Lower leg skin (tissue), 3 donors: Measurements from ENCODE around the gene PYHIN1.

Experiments
- POLR2A ChIP-seq, 2 donors: fragments of 450-650 bp; IDR thresholded peaks; one replicate each; pipeline ENCODE4 v1.6.1; 2016 to 2017; ENCODE audit warnings: antibody characterized with exemption in 2 of 2, mild to moderate bottlenecking in 1 of 2, moderate library complexity in 1 of 2
- TF ChIP-seq, protein P1 (sequence below), 3 donors: fragments of 450-650 bp; IDR thresholded peaks; one replicate each; pipeline ENCODE4 v1.5.1; 2016; ENCODE audit warnings: antibody characterized with exemption in 3 of 3, mild to moderate bottlenecking in 3 of 3, moderate library complexity in 2 of 3

DNA sequence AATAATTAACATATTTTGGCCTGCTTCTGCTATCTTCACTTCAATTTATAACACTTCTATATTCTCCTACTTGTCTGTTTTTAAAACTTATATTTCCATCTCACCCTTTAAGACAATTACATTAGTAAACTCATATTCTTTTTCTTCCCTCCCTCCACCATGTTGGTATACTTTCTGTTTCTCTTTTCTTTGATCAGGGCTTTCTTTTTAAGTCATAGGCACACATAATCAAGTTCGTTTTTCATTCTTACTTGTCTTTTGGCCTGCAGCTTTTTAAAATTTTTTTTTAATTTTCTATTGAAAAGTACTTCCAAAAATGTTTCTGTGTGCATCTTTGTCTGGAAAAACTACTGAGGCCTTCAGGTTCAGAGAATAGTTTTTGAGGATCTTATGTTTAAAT lies 2.3 kb downstream of the PYHIN1 start:
- TF ChIP-seq, protein P1, sequence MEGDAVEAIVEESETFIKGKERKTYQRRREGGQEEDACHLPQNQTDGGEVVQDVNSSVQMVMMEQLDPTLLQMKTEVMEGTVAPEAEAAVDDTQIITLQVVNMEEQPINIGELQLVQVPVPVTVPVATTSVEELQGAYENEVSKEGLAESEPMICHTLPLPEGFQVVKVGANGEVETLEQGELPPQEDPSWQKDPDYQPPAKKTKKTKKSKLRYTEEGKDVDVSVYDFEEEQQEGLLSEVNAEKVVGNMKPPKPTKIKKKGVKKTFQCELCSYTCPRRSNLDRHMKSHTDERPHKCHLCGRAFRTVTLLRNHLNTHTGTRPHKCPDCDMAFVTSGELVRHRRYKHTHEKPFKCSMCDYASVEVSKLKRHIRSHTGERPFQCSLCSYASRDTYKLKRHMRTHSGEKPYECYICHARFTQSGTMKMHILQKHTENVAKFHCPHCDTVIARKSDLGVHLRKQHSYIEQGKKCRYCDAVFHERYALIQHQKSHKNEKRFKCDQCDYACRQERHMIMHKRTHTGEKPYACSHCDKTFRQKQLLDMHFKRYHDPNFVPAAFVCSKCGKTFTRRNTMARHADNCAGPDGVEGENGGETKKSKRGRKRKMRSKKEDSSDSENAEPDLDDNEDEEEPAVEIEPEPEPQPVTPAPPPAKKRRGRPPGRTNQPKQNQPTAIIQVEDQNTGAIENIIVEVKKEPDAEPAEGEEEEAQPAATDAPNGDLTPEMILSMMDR (IDR thresholded peaks at IDR 0.05), result no peak
- TF ChIP-seq POLR2A (IDR thresholded peaks at IDR 0.05), result no peak
